HepG2 (cell line): ENCODE measurements around the gene RPS19BP1. TPM values are rescaled to one million over a fixed set of nuclear protein-coding genes. Genes with fewer than 3 reads are reported as not detected.
A peak's percentile ranks its signal among the peaks of the same experiment; 100 is the strongest.

ENCODE experiments used
- AHR ChIP-seq: IDR thresholded peaks from 2 replicates; pipeline ENCODE4 v1.6.1; 2018; ENCODE audit warnings: missing genetic modification reagents, missing compliant biosample characterization
- CCAR2 ChIP-seq: fragments of 200-400 bp; formaldehyde crosslinking; optimal IDR thresholded peaks from 2 replicates; pipeline ENCODE3; 2018; ENCODE audit warnings: low read depth, mild to moderate bottlenecking, low read length, moderate library complexity
- E2F2 ChIP-seq: sonication (generic); formaldehyde crosslinking; IDR thresholded peaks from 2 replicates; pipeline ENCODE4 v1.4.0; 2020; ENCODE audit warnings: missing genetic modification reagents, borderline replicate concordance
- GABPA ChIP-seq, 2 experiments: IDR thresholded peaks; 2 replicates each; pipeline ENCODE4 v1.6.1; 2011 to 2016; ENCODE audit warnings: low read depth in 2 of 2, low read length in 1 of 2, missing biosample characterization in 1 of 2, missing genetic modification characterization in 1 of 2
- ISX ChIP-seq: sonication (generic); formaldehyde crosslinking; conservative IDR thresholded peaks from 2 replicates; pipeline ENCODE4 v1.5.0; 2020; ENCODE audit warnings: missing genetic modification reagents
- MAZ ChIP-seq, 2 experiments: sonication (generic) in 1 of 2; formaldehyde crosslinking in 1 of 2; IDR thresholded peaks; 2 replicates each; pipeline versions ENCODE4 v1.5.0 to v1.6.1; 2012 to 2020; ENCODE audit warnings: low read depth in 2 of 2, mild to moderate bottlenecking in 2 of 2, borderline replicate concordance in 1 of 2, improper control_type of control experiment in 1 of 2, low read length in 1 of 2, missing genetic modification reagents in 1 of 2, moderate library complexity in 1 of 2
- MBNL3 ChIP-seq: fragments of 250-450 bp; sonication (Bioruptor Pico); conservative IDR thresholded peaks from 2 replicates; pipeline ENCODE4 v1.8.0; 2022; ENCODE audit warnings: mild to moderate bottlenecking, inconsistent platforms
- NFRKB ChIP-seq: fragments of 450-650 bp; IDR thresholded peaks from 2 replicates; pipeline ENCODE4 v1.6.1; 2017
- PLRG1 ChIP-seq: fragments of 450-650 bp; conservative IDR thresholded peaks from 2 replicates; pipeline ENCODE4 v1.6.1; 2016
- PRDM15 ChIP-seq: sonication (generic); formaldehyde crosslinking; IDR thresholded peaks from 2 replicates; pipeline ENCODE4 v1.4.0; 2020; ENCODE audit warnings: missing genetic modification reagents
- XRCC5 ChIP-seq: fragments of 200-400 bp; formaldehyde crosslinking; optimal IDR thresholded peaks from 2 replicates; pipeline ENCODE3; 2017; ENCODE audit warnings: mild to moderate bottlenecking, low read length
- YEATS4 ChIP-seq: sonication (generic); formaldehyde crosslinking; IDR thresholded peaks from 2 replicates; pipeline ENCODE4 v1.4.0; 2020; ENCODE audit warnings: missing genetic modification reagents, borderline replicate concordance
- ZNF367 ChIP-seq: sonication (generic); formaldehyde crosslinking; IDR thresholded peaks from 2 replicates; pipeline ENCODE4 v1.4.0; 2020; ENCODE audit warnings: missing genetic modification reagents, borderline replicate concordance
- ZNF484 ChIP-seq: sonication (generic); formaldehyde crosslinking; IDR thresholded peaks from 2 replicates; pipeline ENCODE4 v1.5.1; 2020; ENCODE audit warnings: mild to moderate bottlenecking, low read depth, missing genetic modification reagents, borderline replicate concordance
- ZNF616 ChIP-seq: sonication (generic); formaldehyde crosslinking; IDR thresholded peaks from 2 replicates; pipeline ENCODE4 v1.5.0; 2020; ENCODE audit warnings: low read depth, mild to moderate bottlenecking, missing genetic modification reagents
- ZSCAN25 ChIP-seq: sonication (generic); formaldehyde crosslinking; IDR thresholded peaks from 2 replicates; pipeline ENCODE4 v1.8.0; 2022; ENCODE audit warnings: mild to moderate bottlenecking, missing genetic modification reagents
- polyA plus RNA-seq, 8 experiments: library from polyadenylated mRNA; depleted of rRNA in 3 of 8; stranded (reverse) in 7 of 8; unstranded in 1 of 8; fragments of >200 nt; fragmentation: Illumina TruSeq in 4 of 8; extraction: Trizol in 4 of 8; gene quantifications; 2 replicates each; pipeline versions ENCODE4 v1.2.1 to v1.2.3, GENCODE V29; 2011 to 2016; ENCODE audit warnings: low read depth in 4 of 8, missing spikeins in 1 of 8, mixed read lengths in 1 of 8; ENCODE audit not compliant: insufficient read depth in 1 of 8
- total RNA-seq, 5 experiments: library from RNA; depleted of rRNA; stranded (reverse); fragments of >200 nt; fragmentation: Illumina TruSeq; extraction: Trizol; gene quantifications; 2 replicates each; pipeline ENCODE4 v1.2.3, GENCODE V29; 2016; ENCODE audit warnings: low read depth in 1 of 5
- TF ChIP-seq, protein P1 (sequence below): sonication (generic); formaldehyde crosslinking; IDR thresholded peaks from 2 replicates; pipeline ENCODE4 v1.4.0; 2020; ENCODE audit warnings: missing genetic modification reagents

Gene RPS19BP1
- total and polyA plus RNA-seq, 2 of the 13 experiments (the other 11 are each of a cell fraction or from before 2014, with no cell fraction given) = 44.3 to 81.3 TPM

DNA sequence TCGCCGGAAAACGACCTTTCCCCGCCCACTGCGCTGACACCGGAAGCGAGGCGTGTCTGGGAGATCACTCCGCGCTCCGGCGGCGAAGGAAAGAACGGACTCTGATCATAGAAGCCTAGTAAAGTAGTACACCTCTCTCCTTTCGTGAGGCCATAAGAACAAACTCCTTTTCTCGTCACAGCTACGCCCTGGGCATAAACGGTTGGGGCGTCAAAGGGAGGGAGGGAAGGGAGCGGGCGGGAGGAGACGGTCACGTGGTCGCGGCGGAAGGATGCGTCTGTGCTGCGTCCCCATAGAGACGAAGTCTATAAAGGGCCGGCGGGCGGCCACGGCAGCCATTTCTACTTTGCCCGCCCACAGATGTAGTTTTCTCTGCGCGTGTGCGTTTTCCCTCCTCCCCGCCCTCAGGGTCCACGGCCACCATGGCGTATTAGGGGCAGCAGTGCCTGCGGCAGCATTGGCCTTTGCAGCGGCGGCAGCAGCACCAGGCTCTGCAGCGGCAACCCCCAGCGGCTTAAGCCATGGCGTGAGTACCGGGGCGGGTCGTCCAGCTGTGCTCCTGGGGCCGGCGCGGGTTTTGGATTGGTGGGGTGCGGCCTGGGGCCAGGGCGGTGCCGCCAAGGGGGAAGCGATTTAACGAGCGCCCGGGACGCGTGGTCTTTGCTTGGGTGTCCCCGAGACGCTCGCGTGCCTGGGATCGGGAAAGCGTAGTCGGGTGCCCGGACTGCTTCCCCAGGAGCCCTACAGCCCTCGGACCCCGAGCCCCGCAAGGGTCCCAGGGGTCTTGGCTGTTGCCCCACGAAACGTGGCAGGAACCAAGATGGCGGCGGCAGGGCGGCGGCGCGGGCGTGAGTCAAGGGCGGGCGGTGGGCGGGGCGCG is 12.1 kb downstream of the RPS19BP1 start, which contains the start of gene ATF4 (continued):
- no peak for TF ChIP-seq PRDM15 (CRISPR knock-in tag)
- TF ChIP-seq MAZ (IDR thresholded peaks at IDR 0.05; ENCODE audit: borderline replicate concordance, low read depth, low read length) = no peak
- TF ChIP-seq MAZ (CRISPR knock-in tag; IDR thresholded peaks at IDR 0.05; ENCODE audit: low read depth) = peak; percentile 61
- no peak for TF ChIP-seq MBNL3 (CRISPR knock-in tag)
- TF ChIP-seq NFRKB = peak; percentile 99
- TF ChIP-seq ISX = peak; percentile 53; the same call in 1 of the 2 replicates
- peak; percentile 84; the same call in 1 of the 2 replicates for TF ChIP-seq ZNF616 (CRISPR knock-in tag)
- TF ChIP-seq PLRG1 = no peak
- TF ChIP-seq, protein P1, sequence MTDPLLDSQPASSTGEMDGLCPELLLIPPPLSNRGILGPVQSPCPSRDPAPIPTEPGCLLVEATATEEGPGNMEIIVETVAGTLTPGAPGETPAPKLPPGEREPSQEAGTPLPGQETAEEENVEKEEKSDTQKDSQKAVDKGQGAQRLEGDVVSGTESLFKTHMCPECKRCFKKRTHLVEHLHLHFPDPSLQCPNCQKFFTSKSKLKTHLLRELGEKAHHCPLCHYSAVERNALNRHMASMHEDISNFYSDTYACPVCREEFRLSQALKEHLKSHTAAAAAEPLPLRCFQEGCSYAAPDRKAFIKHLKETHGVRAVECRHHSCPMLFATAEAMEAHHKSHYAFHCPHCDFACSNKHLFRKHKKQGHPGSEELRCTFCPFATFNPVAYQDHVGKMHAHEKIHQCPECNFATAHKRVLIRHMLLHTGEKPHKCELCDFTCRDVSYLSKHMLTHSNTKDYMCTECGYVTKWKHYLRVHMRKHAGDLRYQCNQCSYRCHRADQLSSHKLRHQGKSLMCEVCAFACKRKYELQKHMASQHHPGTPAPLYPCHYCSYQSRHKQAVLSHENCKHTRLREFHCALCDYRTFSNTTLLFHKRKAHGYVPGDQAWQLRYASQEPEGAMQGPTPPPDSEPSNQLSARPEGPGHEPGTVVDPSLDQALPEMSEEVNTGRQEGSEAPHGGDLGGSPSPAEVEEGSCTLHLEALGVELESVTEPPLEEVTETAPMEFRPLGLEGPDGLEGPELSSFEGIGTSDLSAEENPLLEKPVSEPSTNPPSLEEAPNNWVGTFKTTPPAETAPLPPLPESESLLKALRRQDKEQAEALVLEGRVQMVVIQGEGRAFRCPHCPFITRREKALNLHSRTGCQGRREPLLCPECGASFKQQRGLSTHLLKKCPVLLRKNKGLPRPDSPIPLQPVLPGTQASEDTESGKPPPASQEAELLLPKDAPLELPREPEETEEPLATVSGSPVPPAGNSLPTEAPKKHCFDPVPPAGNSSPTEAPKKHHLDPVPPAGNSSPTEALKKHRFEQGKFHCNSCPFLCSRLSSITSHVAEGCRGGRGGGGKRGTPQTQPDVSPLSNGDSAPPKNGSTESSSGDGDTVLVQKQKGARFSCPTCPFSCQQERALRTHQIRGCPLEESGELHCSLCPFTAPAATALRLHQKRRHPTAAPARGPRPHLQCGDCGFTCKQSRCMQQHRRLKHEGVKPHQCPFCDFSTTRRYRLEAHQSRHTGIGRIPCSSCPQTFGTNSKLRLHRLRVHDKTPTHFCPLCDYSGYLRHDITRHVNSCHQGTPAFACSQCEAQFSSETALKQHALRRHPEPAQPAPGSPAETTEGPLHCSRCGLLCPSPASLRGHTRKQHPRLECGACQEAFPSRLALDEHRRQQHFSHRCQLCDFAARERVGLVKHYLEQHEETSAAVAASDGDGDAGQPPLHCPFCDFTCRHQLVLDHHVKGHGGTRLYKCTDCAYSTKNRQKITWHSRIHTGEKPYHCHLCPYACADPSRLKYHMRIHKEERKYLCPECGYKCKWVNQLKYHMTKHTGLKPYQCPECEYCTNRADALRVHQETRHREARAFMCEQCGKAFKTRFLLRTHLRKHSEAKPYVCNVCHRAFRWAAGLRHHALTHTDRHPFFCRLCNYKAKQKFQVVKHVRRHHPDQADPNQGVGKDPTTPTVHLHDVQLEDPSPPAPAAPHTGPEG (CRISPR knock-in tag) = peak; percentile 85; the same call in 1 of the 2 replicates
- no peak for TF ChIP-seq ZNF367
- TF ChIP-seq YEATS4 (CRISPR knock-in tag) = peak; percentile 85
- TF ChIP-seq XRCC5 = no peak
- peak; percentile 80; the same call in 1 of the 2 replicates for TF ChIP-seq ZNF484
- TF ChIP-seq AHR (CRISPR knock-in tag) = no peak
- TF ChIP-seq CCAR2 = no peak
- peak; percentile 72 for TF ChIP-seq GABPA (IDR thresholded peaks at IDR 0.05; ENCODE audit: low read depth, low read length)
- TF ChIP-seq GABPA (CRISPR knock-in tag; IDR thresholded peaks at IDR 0.05; ENCODE audit: low read depth) = peak; percentile 96
- peak; percentile 72; the same call in 1 of the 2 replicates for TF ChIP-seq E2F2
- TF ChIP-seq ZSCAN25 = no peak
